HG03060 (cell line): ENCODE measurements around the gene ADH5.
"Not testable (repeated sequence)": the region's sequence is repeated elsewhere in the genome, so short reads cannot be mapped to it uniquely, and the experiment has no call there.

Source experiments
- ATAC-seq: cut with Tn5 transposase; IDR thresholded peaks from one replicate; pipeline ENCODE4 v1.9.1; 2021; ENCODE audit warnings: low read depth, moderate number of reproducible peaks; ENCODE audit not compliant: unreplicated experiment

ADH5 gene

DNA sequence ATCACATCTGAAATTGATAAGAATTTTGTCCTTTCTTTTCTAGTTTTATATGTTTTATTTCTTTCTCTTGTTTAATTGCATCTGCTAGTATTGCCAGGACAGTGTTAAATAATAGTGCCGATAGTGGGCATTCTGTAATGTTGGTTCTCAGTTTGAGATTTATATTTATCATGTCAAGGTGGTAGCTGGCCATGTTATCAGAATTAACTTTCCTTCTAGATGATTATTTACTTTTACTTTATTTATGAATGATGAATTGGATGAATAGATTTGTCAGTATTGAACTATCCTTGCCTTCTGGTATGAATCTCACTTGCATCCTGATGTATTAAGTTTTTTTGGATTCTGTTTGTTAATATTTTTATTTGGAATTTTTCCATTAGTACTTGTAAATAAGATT lies 50.4 kb downstream of the ADH5 start:
- no peak for ATAC-seq

DNA sequence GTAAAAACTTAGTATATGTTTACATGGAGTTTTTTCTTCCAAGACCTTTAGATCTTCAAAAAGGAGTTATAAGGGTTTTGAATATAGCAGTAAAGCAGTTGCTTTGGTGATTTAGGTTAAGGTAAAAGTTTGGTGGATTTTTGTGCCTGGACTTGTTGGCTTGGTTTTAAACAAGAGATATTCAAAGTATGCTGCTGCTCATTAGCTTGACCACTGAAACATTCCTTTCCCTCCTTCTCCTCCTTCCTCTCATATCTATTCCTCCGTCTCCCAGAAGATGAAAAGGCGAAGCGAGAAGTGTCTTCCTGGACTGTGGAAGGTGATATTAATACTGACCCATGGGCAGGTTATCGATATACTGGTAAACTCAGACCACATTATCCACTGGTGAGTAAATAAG lies 54.6 kb downstream of the ADH5 start:
- ATAC-seq = no peak

DNA sequence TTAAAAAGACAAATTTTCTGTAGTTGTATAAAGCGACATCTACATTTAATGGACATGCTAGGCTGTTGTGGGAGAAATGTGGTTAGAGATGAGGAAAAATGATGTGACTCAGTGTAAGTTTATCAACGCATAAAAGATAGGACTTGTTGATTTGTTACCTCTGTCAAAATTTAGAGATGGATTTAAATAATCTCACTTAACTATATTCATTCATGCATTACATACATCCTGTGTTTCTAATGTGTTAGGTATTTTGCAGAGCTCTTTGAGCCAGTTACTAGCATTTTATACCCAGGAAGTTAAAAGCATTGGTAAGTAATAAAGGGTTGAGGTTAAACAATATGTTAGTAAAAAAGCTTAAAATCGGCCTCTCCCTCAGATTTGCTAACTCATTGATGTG lies 58.7 kb downstream of the ADH5 start:
- ATAC-seq = no peak

DNA sequence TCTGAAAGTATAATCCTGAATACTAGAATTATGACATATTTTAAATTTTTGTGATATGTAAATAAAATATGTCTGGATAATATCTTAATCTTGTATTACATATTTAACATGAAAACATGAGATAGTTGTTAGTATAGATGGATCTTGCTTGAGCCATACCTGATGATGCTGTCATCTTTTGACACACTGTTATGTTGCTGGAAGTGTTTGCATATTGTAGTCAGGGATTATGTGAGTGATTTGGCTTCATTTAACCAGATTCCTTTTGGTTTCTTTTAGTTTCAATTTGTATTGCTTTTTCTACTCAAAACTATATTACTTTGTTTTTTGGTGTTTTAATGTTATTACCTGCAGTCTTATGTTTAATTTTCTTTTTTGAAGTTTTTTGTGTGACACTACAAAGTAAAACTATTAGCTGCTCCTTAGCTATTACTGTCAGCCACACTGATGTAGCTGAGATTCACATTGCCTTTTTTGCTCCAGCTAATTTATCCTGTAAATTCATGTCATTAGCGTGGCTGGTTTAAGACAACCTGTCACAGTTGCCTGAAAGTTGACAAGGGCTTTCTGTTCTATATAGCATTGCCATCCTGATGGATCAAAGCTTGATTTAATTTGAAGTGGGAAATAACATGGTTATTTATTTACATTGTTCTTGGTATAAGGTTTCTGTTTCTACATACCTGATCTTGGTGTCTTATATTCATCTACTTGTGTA lies 59.4 kb downstream of the ADH5 start:
- no peak for ATAC-seq

DNA sequence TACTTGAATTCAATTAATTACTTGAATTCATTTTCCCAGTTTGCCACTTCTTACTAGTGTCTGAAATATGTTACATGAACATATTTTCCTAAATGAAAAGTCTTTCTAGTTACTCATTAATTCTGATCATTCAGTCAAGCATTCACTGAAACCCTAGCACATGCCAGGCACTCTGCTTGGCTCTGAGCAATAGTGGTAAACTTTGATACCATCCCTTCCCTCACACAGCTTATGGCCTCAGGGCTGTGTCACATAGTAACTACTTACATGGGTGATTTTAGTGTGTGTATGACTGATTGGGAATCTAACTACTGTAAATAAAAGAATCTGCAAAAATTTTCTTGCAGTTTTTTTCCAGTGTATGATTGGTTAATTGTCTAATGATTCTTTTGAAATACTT lies 60.4 kb downstream of the ADH5 start:
- no peak for ATAC-seq

DNA sequence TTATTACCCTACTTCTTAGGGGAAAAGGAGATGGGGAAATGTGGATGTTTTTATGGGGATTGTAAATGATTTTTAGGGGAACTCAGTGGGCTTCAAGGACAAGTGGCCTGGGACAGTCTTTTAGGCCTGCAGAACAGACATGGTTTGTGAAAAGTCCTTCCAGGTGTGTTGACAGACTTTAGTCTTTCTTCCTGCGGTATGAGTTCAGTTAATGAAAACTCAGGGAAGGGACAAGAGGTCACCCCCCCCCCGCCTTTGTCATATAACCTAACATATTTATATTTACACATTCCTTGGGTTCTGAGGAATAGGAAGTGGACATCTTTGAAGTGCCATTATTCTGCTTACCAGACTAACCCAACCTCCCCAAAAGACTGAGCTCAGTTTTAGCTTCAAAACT lies 61.3 kb downstream of the ADH5 start:
- no peak for ATAC-seq

DNA sequence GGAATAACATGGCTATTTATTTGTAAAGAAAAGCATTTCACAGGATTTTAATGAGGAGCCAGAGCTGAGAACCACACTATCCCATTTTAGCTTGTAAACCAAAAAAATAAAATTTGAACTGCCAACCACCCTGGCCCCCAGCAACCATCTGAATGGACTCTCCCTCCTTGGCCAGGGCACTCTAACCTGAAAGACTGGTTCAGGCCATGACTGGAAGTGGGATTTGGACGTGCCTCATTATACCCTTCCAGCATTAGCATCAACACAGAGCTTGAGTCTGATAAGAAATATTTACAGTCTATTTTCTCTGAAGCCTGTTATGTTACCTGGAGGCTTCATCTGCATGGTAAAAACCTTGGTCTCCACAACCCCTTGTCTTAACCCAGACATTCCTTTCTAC lies 63.1 kb downstream of the ADH5 start:
- no peak for ATAC-seq

DNA sequence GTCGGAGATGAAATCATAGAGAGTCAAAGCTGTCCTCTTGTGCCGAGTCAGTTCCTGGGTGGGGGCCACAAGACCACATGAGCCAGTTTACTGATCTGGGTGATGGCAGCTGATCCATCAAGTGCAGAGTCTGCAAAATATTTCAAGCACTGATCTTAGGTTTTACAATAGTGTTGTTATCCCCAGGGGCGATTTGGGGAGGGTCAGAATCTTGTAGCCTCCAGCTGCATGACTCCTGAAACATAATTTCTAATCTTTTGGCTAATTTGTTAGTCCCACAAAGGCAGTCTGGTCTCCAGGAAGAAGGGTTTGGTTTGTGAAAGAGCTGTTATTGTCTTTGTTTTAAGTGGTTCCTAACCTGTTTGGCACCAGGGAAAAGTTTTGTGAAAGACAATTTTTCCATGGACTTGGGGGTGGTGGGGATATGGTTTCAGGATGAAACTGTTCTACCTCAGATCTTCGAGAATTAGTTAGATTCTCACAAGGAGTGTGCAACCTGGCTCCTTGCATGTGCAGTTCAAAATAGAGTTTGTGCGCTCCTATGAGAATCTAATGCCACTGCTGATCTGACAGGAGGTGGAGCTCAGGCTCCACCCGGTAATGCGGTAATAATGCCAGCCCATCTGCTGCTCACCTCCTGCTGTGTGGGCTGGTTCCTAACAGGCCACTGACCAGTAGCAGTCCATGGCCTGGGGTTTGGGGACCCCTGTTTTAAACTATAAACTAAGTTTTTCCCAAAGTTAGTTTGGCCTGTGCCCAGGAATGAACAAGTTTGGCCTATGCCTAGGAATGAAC lies 63.9 kb downstream of the ADH5 start:
- ATAC-seq = no peak

DNA sequence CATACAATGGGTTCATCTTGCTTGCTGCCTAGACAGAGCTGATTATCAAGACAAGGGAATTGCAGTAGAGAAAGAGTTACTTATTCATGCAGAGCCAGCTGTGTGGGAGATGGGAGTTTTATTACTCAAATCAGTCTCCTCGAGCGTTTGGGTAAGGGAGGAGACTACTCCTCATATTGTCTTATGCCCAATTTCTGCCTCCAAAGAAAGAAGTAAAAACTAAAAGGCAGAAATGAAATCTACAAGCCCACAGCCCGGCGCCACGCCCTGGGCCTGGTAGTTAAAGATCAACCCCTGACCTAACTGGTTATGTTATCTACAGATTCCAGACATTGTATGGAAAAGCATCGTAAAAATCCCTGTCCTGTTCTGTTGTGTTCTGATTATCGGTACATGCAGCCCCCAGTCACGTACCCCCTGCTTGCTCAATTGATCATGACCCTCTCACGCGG lies 64.8 kb downstream of the ADH5 start:
- ATAC-seq = not testable (repeated sequence)

DNA sequence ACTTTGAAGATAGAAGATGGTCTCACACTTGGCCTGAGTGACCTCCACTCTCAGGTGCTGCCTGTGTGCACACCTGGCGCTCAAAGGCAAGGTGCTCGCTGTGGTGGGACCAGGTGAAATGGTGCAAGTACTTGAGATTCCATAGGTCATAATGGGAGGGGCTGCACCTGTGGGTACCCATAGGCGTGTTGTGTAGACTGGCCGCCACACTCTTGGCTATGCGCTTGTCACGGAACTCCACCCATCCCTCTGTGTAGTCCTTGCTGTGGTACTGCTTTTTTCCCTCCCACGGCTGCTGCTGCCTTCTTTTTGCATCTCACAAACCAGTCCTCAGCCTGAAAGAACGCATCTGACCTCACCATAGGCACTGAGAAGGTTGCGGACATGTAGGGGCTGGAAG lies 66.0 kb downstream of the ADH5 start:
- ATAC-seq = no peak

DNA sequence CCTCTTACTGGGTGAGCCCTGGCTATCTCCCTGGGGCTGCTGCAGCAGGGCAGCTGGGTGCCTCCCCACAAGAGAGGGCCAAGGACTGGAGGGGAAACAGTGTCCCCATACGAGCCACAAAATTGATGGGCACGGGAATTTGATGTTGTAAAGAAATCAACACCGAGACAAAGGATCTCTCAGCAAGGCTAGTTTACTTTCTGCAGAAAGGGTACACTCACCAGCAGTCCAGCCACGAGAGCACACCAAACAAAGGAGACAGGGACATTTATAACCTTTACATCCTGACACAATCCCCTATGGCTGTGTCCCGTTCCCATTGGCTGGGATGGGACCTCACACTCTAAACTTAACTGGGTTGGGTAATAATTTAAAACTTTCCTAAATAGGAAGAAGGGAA lies 67.2 kb downstream of the ADH5 start:
- ATAC-seq = no peak
